Glomerular endothelial cell (primary cell): ENCODE data around the gene EPN2. TPM values are rescaled to one million over a fixed set of nuclear protein-coding genes. Genes with fewer than 3 reads are reported as not detected.
"Not testable (repeated sequence)": the region's sequence is repeated elsewhere in the genome, so short reads cannot be mapped to it uniquely, and the experiment has no call there.

Experiments
- DNase-seq: peaks from one replicate; pipeline ENCODE4 v3.0.0-alpha.2; 2011; ENCODE audit warnings: low read depth, low spot score; ENCODE audit errors: extremely low read depth
- total RNA-seq: library from RNA; depleted of rRNA; stranded (reverse); fragments of >200 nt; gene quantifications from 2 replicates; pipeline ENCODE4 v1.2.3, GENCODE V29; 2015

EPN2 gene
- total RNA-seq, 1 donor from 2014 or later, result 53.4 TPM

GRCh38 chr17:19264681-19265080 is 27.5 kb downstream of the EPN2 start:
- no peak for DNase-seq

GRCh38 chr17:19265755-19266154 is 28.6 kb downstream of the EPN2 start:
- DNase-seq, result no peak

- no peak for DNase-seq
These were observed 31.4 kb downstream of the EPN2 start for GRCh38 chr17:19268611-19269010.

- no peak for DNase-seq
These were observed 31.9 kb downstream of the EPN2 start for GRCh38 chr17:19269106-19269505.

- DNase-seq, result no peak
These were observed 32.5 kb downstream of the EPN2 start for GRCh38 chr17:19269641-19270040.

GRCh38 chr17:19270347-19270703 is 33.2 kb downstream of the EPN2 start:
- no peak for DNase-seq

GRCh38 chr17:19270704-19271611 is 33.8 kb downstream of the EPN2 start:
- DNase-seq, result no peak

GRCh38 chr17:19271780-19272357 is 34.7 kb downstream of the EPN2 start:
- DNase-seq, result no peak

- no peak for DNase-seq
These were observed 36.6 kb downstream of the EPN2 start for GRCh38 chr17:19273731-19274130.

- DNase-seq, result no peak
These were observed 37.7 kb downstream of the EPN2 start for GRCh38 chr17:19274893-19275292.

- DNase-seq, result no peak
These were observed 38.4 kb downstream of the EPN2 start for GRCh38 chr17:19275457-19276127.

GRCh38 chr17:19278284-19278683 is 41.1 kb downstream of the EPN2 start:
- DNase-seq, result not testable (repeated sequence)

- no peak for DNase-seq
These were observed 41.6 kb downstream of the EPN2 start for GRCh38 chr17:19278729-19279128.

- DNase-seq, result no peak
These were observed 44.0 kb downstream of the EPN2 start for GRCh38 chr17:19281161-19281560.

GRCh38 chr17:19284005-19284959 is 47.1 kb downstream of the EPN2 start:
- no peak for DNase-seq

- no peak for DNase-seq
These were observed 48.2 kb downstream of the EPN2 start for GRCh38 chr17:19285213-19285900.

- no peak for DNase-seq
These were observed 49.7 kb downstream of the EPN2 start for GRCh38 chr17:19286751-19287341.

GRCh38 chr17:19287651-19288050 is 50.5 kb downstream of the EPN2 start:
- no peak for DNase-seq

GRCh38 chr17:19288453-19288852 is 51.3 kb downstream of the EPN2 start:
- no peak for DNase-seq
